GM18867 (cell line): Measurements from ENCODE around the gene MAP7D3.
"Not testable (repeated sequence)": the region's sequence is repeated elsewhere in the genome, so short reads cannot be mapped to it uniquely, and the experiment has no call there.

Source experiments
- ATAC-seq: cut with Tn5 transposase; IDR thresholded peaks from one replicate; pipeline ENCODE4 v1.9.1; 2021; ENCODE audit warnings: mild to moderate bottlenecking, moderate library complexity; ENCODE audit not compliant: unreplicated experiment

Gene MAP7D3

DNA sequence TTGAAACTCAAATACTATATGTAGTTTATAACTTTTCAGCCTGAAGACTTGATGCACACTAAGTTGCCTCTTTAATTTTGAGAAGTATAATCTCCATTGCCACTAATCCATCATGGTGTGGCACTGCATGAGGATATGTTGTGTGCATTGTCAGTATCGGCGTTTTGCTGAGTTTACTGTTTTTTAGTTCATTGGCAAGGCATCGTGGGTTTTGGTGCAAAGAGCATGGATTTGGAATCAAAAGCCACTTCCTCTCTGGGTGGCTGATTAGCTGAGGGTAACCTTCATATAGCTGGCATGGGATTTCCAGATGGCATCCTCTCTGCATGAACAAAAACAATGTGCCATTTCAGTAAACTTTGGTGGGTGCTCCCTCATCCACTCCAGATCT, 65.2 kb downstream of the MAP7D3 start:
- ATAC-seq = no peak

DNA sequence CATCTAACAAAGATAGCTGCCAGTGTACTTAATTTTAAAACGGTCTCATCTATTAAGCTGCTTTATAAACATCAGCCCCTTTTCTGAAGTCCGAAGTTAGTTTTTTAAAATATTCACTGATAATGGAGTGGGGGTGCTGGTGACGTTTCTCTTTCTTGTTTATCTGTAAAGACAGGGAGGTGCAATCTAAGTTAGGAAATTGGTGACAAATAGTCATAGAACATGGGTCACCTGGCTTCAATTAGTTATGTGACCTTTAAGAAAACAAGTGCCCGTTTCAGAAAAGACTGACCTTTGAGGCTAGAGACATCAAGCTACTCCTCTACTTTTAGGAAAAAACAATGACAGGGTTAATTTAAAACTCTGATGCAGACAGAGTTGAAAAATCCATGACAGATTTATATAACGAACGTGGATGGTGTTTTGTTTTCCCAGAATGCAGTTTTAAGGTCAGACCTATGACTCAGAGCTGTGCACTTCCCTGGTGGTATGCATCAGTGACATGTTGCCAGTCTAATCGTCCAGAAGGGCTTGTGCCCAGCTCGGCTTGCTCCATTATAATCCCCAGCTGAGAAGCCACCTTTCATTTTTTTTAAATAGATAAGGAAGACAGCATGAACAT, 65.7 kb downstream of the MAP7D3 start:
- no peak for ATAC-seq

DNA sequence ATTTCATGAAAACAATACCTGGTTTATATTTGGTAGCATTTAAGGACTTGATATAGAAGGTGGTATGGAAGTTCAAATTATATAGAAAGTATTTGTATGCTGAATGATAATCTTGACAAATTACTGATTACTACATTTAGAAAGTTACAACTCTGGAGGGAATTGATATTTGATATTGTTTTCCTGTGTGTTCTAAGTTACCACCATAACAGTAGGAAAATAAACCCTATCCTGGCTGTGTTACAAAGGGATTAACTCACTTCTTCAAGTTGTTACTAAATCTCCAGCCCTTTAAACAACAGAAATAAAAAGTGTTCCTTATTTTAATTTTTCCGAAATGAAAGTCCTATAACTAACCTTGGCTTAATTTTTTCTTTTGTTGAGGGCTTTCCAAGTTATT, 67.3 kb downstream of the MAP7D3 start:
- ATAC-seq = no peak

DNA sequence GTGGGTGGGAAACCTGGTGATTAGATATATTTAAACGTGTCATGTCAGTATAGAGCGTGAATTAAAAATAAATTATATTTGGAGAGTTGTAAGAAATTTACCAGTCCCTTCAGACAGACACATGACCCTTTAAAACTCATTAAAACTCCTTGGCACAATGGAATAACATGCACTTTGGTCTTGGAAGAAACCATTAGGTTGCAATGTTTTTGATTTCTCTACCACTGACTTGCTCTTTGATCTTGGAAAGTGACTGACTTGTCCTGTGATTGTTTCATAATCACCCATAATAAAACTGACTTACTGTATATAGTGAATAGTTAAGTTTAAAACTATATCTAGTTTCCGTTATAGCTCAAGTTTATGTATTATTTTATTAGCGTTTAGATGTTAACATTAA, 68.0 kb downstream of the MAP7D3 start:
- ATAC-seq = no peak

DNA sequence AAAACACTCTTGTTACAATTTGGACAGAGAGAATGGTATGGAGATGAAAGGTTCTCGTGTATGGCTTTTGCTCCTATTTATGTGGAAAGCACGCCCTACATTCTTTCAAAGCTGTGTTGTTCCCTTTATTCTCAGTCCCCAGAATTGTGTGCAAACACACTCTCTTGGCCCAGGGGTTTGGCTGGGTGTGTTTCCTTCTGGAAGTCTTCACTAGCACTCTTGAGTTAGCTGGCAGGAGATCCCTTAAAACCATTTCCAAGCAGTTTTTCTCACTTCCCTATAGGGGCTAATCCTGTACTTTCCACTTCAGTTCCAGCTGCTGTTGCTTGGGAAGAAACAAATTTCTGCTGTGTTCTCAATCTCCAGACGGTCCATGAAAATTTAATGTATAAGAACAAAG, 68.8 kb downstream of the MAP7D3 start:
- no peak for ATAC-seq

DNA sequence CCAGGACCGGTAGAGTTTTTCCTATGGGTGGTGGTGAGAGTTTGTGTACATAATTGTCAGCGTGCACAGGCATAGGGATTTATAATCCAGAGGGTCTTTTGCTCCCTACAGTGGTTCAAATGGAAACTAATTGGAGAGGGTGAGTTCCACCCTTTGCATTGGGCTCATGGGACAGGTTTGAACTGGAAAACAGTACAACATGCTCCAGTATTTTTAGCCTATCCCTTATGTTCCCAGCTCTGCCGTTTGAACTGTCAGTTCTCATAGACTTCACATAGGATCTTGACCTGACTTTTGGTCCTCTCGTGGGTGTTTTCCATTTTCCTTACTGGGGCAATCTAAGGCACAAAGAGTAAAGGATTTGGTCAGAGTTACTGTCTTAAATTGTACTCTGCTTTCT, 72.1 kb downstream of the MAP7D3 start:
- ATAC-seq = no peak

DNA sequence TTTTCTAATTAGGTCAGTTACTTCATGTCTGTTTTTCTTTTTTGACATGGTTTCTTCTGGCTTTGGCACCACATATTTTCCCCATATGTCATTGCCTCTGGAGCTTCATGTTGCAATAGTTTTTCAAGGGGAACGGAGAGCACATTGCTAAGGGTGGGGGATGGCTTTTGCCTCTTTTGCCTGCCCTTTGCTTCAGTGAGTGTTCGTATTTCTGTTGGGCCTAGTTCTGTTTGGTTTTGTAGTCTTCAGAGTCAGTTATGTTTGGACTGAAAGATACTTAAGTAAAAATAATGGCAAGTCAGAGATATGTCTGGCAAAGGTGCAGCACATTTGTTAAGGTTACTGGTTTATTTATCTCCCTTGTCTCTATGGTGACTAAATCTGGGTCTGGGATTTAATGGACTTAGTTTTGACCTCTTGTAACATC, 74.8 kb downstream of the MAP7D3 start:
- no peak for ATAC-seq

DNA sequence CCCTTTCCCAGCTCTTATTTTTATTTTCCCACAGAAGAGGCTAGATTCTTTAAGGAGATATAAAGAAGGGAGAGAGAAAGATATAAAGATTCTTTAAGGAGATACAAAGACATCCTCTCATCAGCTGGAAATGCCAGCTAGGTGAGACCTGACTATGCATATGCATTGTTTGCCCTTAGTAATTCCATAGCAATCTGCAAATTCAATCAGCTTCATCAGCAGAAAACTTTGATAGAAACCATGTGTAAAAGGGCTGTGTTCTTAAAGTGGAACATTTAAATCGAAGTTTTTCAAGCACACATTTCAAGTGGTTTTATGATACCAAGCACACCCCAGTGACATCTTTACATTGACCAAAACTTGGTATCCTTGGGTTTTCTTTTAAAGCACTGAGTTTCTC, 79.8 kb downstream of the MAP7D3 start:
- ATAC-seq = no peak

DNA sequence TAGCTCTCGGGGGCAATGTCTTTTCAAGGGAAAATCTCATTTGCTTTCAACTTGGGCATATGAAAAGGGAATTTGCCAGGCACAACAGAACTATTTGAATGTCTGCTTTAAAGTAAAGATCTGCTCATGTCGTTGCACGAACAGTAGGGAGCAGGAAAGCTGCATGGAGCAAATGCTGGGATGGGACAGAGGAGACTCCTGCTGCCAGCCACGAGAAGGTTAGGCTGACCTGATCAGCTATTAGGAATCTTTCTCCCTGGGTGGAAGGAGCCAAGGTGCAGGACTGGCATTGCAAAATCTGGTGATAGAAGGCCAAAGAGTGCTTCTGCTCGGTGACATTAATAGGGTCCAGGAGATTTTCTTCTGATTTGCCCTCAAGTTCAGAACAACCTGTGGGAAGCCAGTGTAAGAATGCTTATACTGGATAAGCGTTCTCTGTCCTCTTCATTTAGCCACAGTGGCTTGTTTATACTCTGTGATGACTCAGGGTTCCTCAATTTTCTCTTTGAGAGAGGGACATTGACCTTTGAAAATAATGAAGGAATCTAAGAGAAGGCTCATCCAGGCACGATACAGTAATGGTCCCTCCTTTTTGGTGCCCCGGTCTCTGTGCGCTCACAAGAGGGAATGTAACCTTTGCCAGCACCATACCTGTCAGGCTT, 80.9 kb downstream of the MAP7D3 start:
- ATAC-seq = no peak

DNA sequence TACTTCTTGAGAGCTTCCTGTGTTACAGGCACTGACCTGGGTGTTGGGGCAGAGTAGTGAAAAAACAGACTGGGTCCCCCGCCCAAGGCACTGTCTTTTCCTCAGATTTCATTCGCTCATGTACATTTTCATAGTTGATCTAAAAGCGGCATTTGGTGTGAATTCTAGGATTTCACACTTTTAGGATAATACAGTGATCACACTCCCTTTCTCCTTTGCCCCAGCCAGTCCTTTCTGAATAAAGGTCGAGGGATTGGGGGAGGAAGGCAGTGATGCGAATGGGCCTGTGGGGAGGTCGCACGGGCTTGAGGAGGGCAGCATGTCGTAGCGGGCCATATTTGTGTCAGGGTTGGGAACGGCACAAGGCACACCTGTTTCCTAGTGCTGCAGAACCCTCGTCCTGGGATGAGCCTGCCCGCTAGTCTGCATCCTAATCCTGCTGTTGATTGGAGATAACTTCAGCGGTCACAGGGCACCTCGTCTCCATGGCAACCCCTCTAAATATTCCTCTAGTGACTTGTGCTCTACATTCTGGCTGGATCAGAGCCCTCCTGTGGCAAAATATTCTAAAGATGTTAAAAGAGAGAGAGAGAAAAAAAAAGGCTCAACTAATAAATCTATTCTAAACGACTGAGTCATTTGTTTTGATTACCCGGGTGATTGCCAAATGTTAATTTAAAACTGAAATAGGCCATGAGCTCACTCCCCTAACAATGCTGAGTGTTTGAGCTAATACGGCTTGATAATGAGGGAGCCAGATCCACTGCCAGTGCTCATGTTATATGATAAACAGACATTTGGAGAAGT, 82.1 kb downstream of the MAP7D3 start:
- no peak for ATAC-seq

DNA sequence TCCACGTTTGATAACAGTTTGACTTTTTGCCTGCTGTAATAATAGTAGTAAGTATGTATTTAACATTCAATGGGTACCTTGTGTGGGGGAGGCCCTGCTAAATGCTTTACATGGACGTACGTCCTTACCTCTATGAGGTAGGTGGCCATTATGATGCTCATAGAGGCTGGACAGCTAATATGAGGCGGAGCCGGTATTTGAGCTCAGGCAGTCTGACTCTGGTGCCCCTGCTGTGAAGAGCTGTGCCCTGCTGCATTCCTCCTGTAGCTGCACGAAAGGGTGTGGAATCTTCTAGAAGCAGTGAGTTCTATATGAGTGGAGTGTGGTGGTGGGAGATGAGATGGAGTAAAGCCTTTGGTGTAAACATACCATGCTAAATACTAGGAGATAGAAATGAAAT, 83.2 kb downstream of the MAP7D3 start:
- ATAC-seq = not testable (repeated sequence)

DNA sequence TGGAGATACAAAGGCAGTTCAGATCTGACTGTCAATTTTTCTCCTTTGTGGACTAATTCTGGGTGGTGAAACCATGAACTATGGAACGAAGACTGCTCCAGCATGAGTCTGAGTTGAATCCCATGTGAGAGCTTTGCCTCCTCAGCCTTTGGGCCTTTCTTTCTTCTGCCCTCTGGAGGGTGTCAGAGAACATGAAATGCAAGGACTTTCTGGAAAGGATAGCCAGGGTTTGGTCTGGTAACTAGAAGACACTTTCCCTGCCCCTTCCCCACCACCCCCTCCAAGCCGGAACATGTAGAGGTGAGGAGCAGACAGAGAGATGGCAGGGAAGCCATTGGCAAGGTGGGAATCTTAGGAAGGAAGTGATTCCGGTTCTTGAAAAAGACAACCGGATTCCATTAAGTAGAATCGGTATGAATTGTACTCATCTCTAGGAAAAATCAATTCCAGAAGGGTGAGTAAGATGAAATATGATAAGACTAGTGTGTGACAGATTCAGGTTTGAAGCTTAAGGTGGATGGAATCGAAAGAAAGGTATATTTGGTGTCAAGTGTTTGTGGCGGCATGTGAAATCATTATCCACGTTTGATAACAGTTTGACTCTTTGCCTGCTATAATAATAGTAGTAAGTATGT, 84.9 kb downstream of the MAP7D3 start:
- no peak for ATAC-seq

DNA sequence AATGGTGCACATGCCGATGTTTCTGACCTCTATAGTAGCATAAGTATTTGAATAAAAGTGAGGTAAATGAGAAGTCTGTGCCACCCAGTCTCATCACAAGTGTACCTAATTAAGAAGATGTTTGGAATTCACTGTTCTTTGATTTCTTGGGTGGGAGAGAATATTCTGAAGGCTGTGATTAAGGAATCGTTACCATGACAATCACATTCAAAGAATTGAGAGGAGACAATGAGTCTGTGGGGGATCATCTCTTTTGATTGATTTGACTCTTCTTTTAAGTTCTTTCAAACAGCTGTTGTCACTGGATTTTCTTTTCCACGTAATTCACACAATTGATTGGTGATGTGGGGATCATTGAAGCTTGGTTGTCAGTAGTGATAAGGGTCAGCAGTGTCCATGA, 85.8 kb downstream of the MAP7D3 start:
- ATAC-seq = no peak

DNA sequence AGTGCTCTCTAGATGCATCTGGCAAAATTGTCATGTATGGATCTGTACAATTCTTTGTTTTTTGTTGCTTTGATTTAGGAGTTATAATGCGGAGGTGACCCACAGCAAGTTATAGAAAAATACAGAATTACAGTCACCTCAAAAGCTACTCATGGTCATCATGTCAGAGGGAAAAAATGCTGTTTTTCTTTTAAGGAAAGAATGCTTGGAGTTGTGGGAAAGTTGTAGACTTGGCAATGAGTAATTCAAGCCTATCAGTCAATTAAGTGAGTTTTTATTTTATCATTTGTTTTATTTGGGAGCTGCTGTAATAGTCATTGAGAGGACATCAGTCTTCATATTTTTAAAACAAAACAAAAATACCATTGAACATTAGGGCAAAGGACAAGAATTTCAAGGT, 87.5 kb downstream of the MAP7D3 start:
- no peak for ATAC-seq
